ENCODE measurements around the gene HIRA. TPM values are rescaled to one million over a fixed set of nuclear protein-coding genes. Genes with fewer than 3 reads are reported as not detected.

The HIRA gene
- total and polyA plus RNA-seq, 9 of the 15 experiments (the other 6 are each of a cell fraction or from before 2014, with no cell fraction given): 0.96 to 132 (median 58.4) TPM

- FAIRE-seq: no peak
- TF ChIP-seq, protein P1, sequence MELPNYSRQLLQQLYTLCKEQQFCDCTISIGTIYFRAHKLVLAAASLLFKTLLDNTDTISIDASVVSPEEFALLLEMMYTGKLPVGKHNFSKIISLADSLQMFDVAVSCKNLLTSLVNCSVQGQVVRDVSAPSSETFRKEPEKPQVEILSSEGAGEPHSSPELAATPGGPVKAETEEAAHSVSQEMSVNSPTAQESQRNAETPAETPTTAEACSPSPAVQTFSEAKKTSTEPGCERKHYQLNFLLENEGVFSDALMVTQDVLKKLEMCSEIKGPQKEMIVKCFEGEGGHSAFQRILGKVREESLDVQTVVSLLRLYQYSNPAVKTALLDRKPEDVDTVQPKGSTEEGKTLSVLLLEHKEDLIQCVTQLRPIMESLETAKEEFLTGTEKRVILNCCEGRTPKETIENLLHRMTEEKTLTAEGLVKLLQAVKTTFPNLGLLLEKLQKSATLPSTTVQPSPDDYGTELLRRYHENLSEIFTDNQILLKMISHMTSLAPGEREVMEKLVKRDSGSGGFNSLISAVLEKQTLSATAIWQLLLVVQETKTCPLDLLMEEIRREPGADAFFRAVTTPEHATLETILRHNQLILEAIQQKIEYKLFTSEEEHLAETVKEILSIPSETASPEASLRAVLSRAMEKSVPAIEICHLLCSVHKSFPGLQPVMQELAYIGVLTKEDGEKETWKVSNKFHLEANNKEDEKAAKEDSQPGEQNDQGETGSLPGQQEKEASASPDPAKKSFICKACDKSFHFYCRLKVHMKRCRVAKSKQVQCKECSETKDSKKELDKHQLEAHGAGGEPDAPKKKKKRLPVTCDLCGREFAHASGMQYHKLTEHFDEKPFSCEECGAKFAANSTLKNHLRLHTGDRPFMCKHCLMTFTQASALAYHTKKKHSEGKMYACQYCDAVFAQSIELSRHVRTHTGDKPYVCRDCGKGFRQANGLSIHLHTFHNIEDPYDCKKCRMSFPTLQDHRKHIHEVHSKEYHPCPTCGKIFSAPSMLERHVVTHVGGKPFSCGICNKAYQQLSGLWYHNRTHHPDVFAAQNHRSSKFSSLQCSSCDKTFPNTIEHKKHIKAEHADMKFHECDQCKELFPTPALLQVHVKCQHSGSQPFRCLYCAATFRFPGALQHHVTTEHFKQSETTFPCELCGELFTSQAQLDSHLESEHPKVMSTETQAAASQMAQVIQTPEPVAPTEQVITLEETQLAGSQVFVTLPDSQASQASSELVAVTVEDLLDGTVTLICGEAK (IDR thresholded peaks at IDR 0.05): no peak
- TF ChIP-seq, protein P1 (CRISPR knock-in tag; IDR thresholded peaks at IDR 0.05): 0 out of 2 replicates have a peak, but pooled peaks have one; percentile 5
- TF ChIP-seq, protein P2, sequence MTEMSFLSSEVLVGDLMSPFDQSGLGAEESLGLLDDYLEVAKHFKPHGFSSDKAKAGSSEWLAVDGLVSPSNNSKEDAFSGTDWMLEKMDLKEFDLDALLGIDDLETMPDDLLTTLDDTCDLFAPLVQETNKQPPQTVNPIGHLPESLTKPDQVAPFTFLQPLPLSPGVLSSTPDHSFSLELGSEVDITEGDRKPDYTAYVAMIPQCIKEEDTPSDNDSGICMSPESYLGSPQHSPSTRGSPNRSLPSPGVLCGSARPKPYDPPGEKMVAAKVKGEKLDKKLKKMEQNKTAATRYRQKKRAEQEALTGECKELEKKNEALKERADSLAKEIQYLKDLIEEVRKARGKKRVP (CRISPR knock-in tag; IDR thresholded peaks at IDR 0.05): no peak
- no peak for TF ChIP-seq ATF3 (IDR thresholded peaks at IDR 0.05)
- TF ChIP-seq ATF3 (CRISPR knock-in tag; conservative IDR thresholded peaks at IDR 0.05): no peak
- no peak for TF ChIP-seq TFAP4 (CRISPR knock-in tag; IDR thresholded peaks at IDR 0.05; ENCODE audit: borderline replicate concordance)
- TF ChIP-seq HSF4 (CRISPR knock-in tag; IDR thresholded peaks at IDR 0.05; ENCODE audit: borderline replicate concordance): peak; percentile 23; the same call in 1 of the 2 replicates
- no peak for TF ChIP-seq TOE1 (IDR thresholded peaks at IDR 0.05; ENCODE audit: borderline replicate concordance)
- peak; percentile 83; the same call in 1 of the 2 replicates for TF ChIP-seq TOE1 (CRISPR knock-in tag; IDR thresholded peaks at IDR 0.05; ENCODE audit: borderline replicate concordance, low read depth)
Observed at GRCh38 chr22:19453718-19454117, 22.2 kb upstream of the HIRA start.

More at GRCh38 chr22:19453718-19454117, 22.2 kb upstream of the HIRA start:
- H3K9ac ChIP-seq (ENCODE audit: insufficient read depth in 1 of 2, low read depth in 2 of 2, low read length in 2 of 2): no peak overlapping the region
- ATAC-seq (no peak), DNase-seq (ENCODE audit: extremely low read depth in 1 of 4, low spot score in 3 of 4) (no peak)
- H3K27ac ChIP-seq (ENCODE audit: extremely low read depth, low read depth, low read length): no peak overlapping the region
- H3K4me2 ChIP-seq (ENCODE audit: insufficient read depth, low read length): no peak overlapping the region
- H3K79me2 ChIP-seq (ENCODE audit: control insufficient read depth, insufficient read depth, low read length): no peaks in the 10 kb centered on the region; the same call in 2 of the 3 replicates
- H2AFZ ChIP-seq (ENCODE audit: low read depth, low read length): no peak overlapping the region
- WGBS (ENCODE audit: insufficient coverage, low coverage, missing lambda C conversion rate): 98% methylated on average over 5 of the region's 5 CpGs
- ChIA-PET POLR2A (interaction anchor here (0.9 to 11.7 kb wide), 7 partner anchors 8 to 308 kb away, joined by 3 to 284 read pairs (median 12); partner anchors contain the start of genes C22orf39, CDC45, HIRA and MRPL40), CTCF (ENCODE audit: low intra/inter-chr PET ratio) (no interaction called here)
- intact Hi-C loops (cut with micrococcal nuclease): no loop called here
- H3K27me3 ChIP-seq (ENCODE audit: control insufficient read depth in 2 of 2, insufficient read depth in 2 of 2, low read length in 2 of 2): no peaks in the 10 kb centered on the region
- H3K9me3 ChIP-seq (replicated peaks; ENCODE audit: control insufficient read depth, insufficient read depth, low read depth, low read length): no peaks in the 10 kb centered on the region
- peaks cover 98% of the 10 kb centered on the region for H3K36me3 ChIP-seq (ENCODE audit: control insufficient read depth, insufficient read depth, low read length)
- H3K9me1 ChIP-seq (ENCODE audit: control insufficient read depth, insufficient read depth, low read length): no peaks in the 10 kb centered on the region
- H3K4me1 ChIP-seq (replicated peaks in 1 of 2; ENCODE audit: control insufficient read depth in 2 of 2, insufficient read depth in 2 of 2, low read length in 2 of 2): peaks cover 2% of the 10 kb centered on the region in 2 experiments; a peak in 2 of 5 replicates
- H3K4me3 ChIP-seq: no peak overlapping the region
- BruUV-seq (replicated peaks): no TSS peak
- in situ Hi-C loops (cut with MboI): no loop called here
- 0 out of 2 replicates have a peak, but pooled peaks cover 3% of the 10 kb centered on the region for H4K20me1 ChIP-seq (replicated peaks; ENCODE audit: control insufficient read depth, insufficient read depth, low read length)
